Measurements from ENCODE around the gene MMP17.

DNA sequence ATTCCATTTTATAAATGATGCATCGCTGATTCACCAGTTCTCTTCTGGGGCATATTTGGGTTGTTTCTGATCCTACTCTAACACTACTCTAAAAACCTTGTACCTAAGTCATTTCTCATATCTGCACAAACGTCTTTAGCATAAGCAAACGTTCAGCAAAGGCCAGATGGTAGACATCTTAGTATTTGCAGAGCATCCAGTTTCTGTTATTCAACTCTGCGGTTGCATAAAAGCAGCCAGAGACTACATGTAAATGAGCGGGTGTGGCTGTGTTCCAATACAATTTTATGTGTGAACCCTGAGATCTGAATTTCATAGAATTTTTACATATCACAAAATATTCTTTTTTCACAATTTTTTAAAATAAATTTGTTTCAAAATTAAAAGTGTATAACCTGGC lies 22.8 kb upstream of the MMP17 start:
- TF ChIP-seq, protein P1, sequence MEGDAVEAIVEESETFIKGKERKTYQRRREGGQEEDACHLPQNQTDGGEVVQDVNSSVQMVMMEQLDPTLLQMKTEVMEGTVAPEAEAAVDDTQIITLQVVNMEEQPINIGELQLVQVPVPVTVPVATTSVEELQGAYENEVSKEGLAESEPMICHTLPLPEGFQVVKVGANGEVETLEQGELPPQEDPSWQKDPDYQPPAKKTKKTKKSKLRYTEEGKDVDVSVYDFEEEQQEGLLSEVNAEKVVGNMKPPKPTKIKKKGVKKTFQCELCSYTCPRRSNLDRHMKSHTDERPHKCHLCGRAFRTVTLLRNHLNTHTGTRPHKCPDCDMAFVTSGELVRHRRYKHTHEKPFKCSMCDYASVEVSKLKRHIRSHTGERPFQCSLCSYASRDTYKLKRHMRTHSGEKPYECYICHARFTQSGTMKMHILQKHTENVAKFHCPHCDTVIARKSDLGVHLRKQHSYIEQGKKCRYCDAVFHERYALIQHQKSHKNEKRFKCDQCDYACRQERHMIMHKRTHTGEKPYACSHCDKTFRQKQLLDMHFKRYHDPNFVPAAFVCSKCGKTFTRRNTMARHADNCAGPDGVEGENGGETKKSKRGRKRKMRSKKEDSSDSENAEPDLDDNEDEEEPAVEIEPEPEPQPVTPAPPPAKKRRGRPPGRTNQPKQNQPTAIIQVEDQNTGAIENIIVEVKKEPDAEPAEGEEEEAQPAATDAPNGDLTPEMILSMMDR (IDR thresholded peaks at IDR 0.05; ENCODE audit: extremely low read depth in 1 of 2, insufficient read depth in 1 of 2, low read depth in 1 of 2, low read length in 2 of 2): no peak
- TF ChIP-seq POLR2AphosphoS5 (IDR thresholded peaks at IDR 0.05; ENCODE audit: insufficient read depth, low read depth, low read length): no peak
